ENCODE data around the gene KMT2C.

KMT2C gene

DNA sequence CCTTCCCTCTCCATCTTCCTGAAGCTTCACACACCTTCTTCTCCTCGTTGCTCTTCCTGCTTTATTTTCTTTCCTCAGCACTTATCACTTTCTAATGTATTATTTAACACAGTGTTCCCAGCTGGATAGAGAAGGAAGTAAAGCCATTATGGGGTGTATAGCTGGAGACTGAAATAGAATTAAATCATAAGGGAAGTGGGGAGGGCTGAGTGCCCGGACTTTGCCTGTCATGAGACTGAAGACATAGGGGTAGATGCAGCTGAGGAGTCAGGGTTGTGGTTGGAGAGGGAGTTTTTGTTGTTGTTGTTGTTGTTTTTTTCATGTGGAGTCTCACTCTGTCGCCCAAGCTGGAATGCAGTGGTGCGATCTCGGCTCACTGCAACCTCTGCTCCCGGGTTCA lies 345.1 kb downstream of the KMT2C start:
- peak; percentile 23 for DNase-seq

DNA sequence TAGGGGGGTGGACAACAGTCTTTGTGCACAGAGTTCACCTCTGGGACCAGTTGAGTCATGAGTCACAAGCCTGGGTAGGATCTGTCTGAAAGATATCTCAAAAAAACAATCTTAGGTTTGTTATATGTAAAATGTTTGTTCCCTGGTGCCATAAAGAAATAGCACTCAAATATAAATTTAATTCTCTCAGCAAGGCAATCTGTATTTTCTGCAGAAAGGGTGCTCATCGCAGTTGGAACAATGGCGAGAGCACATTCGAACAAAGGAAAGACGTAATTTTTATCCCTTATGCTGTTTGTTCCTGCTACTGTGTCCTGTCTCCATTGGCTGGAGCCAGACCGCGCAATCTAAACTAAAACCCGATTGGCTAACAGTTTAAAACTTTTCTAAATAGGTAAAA lies 346.6 kb downstream of the KMT2C start:
- no peak for DNase-seq

- no peak for DNase-seq
Observed at GRCh38 chr7:152086513-152086912, 349.3 kb downstream of the KMT2C start.

- DNase-seq, result no peak
Observed at GRCh38 chr7:152085131-152085530, 350.7 kb downstream of the KMT2C start.
